GM18870 (cell line): ENCODE results near the gene ELMO1.

Experiments
- ATAC-seq: cut with Tn5 transposase; IDR thresholded peaks from one replicate; pipeline ENCODE4 v1.9.1; 2021; ENCODE audit warnings: moderate library complexity; ENCODE audit not compliant: unreplicated experiment

Gene ELMO1

GRCh38 chr7:37320140-37320847, 128.4 kb downstream of the ELMO1 start:
- ATAC-seq = no peak

DNA sequence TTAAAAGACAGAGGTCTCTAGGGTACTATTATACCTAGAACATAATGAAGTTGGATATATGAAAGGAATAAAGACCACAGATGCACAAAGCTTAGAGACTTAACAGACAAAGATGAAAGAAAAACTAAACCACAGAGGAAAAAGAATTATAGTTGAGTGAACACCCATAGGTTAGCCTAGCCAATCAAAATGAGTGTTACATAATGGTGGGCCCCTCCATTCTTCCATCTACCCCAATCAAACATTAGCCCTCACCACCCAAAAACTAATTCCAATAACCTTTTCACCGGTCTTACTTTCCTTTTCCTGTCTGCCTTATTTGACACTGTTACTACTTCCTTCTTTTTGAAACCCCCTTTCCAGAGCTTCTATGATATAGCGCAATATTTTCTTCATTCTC, 130.1 kb downstream of the ELMO1 start:
- ATAC-seq = no peak

DNA sequence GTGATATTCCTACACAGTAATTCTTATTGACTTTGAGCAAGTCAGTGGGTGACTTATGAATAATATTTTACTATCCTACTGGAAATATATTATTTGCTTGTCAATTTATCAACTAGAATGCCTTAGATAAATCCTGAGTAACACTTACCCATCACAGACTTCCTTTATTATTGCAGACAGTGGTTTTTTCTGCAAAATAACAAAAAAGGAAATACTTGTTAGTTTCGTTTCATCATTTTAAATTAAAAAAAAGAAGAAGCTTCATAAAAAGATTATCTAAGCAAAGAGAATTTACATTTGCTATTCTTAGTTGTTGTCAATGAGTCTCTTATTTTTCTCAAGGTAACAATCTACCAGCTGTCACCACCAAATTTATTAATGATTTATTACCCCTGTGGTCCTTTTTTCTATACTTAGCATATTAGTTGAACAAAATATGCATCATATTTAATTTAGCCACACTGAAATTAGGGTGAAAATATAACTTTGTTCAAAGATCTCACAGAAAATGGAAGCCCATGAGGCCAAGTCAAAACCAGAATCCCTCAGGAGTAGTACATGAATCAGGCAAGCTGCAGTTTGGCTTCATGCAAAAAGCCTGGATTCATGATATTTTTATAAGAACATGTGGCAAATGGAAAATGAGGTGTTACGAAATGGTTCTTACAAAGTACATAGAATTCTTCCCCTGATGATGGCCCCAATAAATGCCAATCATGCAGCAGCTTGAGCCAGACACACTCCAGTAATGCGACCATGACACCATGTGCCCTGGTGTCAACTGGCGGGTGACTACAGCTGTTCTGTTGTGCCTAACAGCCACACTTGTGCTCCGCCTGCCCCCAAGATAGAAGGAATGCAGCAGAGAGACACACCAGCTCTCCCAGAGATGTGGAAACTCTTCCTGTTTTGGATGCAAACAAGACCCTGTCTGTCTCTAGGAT, 132.6 kb downstream of the ELMO1 start:
- ATAC-seq = no peak

- ATAC-seq = no peak
Observed at GRCh38 chr7:37312608-37313007, 136.1 kb downstream of the ELMO1 start.

DNA sequence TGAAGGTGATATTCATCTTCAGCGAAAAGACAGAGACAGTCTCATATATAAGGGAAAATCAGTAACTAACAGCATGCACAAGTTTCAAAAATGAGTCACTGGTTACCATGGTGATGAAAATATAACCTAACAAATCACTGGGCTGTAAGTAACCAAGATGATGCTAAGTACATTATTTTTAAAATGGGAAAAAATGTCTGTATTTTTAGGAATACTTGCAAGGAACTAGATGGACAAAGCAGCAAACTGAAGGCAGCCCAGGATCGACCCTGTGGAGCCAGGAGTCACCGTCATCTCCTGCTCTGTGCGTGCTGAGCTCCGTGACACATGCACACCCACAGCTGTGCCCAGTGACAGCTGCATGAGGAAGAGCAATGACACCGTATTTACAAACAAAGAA, 137.3 kb downstream of the ELMO1 start:
- ATAC-seq = peak; percentile 55

GRCh38 chr7:37310327-37311080, 138.2 kb downstream of the ELMO1 start:
- no peak for ATAC-seq

- no peak for ATAC-seq
Observed at GRCh38 chr7:37309493-37309892, 139.2 kb downstream of the ELMO1 start.

GRCh38 chr7:37304921-37305320, 143.7 kb downstream of the ELMO1 start:
- no peak for ATAC-seq

DNA sequence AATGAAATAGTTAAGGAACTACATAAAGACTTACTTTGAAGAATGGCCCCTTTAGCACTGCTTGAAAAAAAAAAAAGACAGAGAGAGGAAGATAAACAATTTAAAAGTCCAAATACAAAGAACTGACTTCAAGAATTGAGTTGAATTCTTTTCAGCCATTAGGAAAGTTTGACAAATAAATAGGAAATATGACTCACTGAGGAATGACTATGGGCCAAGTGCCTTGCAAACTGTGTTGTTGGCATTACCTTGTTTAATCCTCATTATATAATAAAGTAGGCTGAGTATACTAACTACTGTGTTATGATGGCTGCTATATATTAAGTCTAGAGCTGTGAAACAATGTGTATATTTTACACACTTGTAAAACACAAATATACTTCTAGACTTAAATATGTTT, 151.1 kb downstream of the ELMO1 start:
- ATAC-seq = no peak

DNA sequence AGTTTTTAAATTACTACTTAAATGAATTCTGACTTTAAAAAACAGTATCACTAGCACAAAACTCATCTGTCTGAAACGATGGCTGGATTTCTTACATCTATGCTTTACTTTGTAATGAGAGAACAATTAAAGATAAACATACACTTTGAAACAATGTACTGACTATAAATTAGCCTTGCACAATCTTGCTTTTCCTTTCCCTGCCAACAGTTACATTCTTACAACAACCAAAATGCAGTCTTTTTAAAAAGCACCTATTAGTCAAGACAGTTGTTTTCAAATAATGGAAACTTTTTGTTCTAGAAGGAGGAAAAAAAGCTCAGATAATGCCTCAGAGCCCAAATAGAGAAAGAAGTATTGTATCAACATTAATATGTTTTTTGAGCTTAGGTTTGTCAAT, 153.3 kb downstream of the ELMO1 start:
- ATAC-seq = no peak

GRCh38 chr7:37290731-37291130, 157.9 kb downstream of the ELMO1 start:
- no peak for ATAC-seq

- no peak for ATAC-seq
Observed at GRCh38 chr7:37289781-37290180, 158.9 kb downstream of the ELMO1 start.

DNA sequence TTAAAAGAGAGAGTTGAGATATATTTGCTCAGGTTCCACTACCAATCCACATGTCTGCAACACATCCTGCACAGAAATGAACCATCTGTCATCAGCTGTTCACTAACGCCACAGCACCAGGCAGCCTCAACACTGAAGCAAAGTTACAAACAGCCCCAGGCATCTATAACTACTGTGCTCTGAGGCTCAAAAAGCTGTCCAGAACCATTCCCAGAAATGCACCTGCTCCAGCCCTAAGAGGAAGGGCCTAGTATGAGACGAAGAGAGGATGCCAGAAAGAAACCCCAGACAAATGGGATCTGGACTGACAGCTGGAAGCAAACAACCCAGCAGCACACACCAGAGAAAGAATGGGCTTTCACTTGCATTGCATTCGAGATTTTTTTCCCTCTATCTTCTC, 159.3 kb downstream of the ELMO1 start:
- ATAC-seq = no peak

DNA sequence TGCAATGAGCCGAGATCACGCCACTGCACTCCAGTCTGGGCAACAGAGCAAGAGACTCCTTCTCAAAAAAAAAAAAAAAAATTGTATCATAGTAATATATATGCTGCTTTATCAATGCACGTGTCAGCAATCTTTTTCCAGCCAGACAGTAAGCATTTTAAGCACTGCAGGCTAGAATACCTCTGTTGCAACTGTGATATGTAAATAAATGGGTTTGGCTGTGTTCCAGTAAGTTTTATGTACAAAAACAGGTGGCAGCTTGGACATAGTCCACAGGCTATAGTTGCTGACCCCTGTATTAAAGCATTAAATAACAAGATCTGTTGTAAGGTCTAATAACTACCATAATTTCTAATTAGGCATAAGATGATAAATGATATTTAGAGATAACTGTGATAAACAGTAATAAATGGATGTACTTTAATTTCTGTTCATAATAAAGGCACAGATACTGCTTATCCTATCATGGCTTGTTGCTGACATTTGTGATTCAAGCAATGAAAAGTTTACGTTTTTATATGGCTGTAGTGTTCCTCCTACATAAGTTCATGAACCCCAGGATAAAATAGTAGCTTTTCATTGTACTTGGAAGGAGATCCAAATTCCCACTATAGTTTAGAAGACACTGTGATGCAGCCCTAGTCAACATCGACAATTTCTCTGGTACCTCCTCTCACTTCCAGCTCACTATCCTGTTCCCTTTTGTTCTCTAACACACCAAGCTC, 161.4 kb downstream of the ELMO1 start:
- ATAC-seq = peak; percentile 43

- no peak for ATAC-seq
Observed at GRCh38 chr7:37286454-37286832, 162.2 kb downstream of the ELMO1 start.

- no peak for ATAC-seq
Observed at GRCh38 chr7:37285706-37286453, 162.8 kb downstream of the ELMO1 start.

DNA sequence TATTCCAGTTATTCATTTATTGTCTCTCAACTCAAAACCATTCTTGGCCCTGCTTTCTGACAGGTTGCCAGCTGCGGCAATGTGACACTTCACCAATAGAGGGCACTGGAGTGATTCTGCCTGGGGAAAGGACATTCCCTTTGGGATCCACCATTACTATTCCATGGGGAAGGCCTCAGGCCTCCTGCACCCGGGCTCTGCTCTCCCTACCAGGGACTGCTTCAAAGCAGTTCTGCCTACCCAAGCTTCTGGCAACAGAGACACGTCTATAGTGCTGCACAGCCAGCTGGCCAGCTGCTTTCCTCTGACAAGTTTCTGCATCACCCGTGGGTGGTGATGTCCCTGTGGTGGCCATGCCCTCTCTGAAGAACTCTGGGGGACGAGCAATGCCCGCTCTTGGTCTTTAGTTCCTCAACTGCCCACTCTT, 163.8 kb downstream of the ELMO1 start:
- no peak for ATAC-seq

GRCh38 chr7:37284285-37284684, 164.4 kb downstream of the ELMO1 start:
- ATAC-seq = no peak

GRCh38 chr7:37283716-37284115, 164.9 kb downstream of the ELMO1 start:
- no peak for ATAC-seq

DNA sequence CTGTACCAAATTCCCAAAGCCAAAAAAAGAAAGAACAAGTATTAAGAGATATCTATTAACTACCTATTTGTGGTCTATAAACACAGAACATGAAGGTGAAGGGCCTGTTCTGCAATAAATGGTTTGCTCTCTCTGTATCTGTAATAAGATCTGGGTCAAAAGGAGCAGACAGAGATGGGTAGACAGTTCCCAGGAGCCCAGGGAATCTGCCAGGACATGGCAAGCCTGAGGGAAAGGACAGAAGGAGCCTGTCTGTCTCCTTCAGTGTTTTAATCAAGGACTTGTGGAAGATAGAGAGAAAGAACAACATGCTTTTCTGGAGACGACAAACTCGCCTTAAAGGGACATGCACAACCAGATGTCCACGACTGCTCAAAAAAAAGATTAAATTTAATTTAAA, 165.7 kb downstream of the ELMO1 start:
- no peak for ATAC-seq
